Measurements from ENCODE around the gene DYNLT4. TPM values are rescaled to one million over a fixed set of nuclear protein-coding genes. Genes with fewer than 3 reads are reported as not detected.

The DYNLT4 gene
- total and polyA plus RNA-seq, 4 donors: 0.29 to 0.50 TPM; not detected in 2

- Histone ChIP-seq H3K4me1 (ENCODE audit: control insufficient read depth in 4 of 4, insufficient read depth in 4 of 4, low read length in 3 of 4) (peaks cover 4 to 25% (median 13%) of the 10 kb centered on the region in 4 donors), H3K36me3 (ENCODE audit: control insufficient read depth in 4 of 4, insufficient read depth in 3 of 4, low read depth in 1 of 4, low read length in 3 of 4) (peaks cover 5 to 29% (median 18%) of the 10 kb centered on the region in 4 donors), H3K4me3 (ENCODE audit: low read depth in 1 of 3, low read length in 3 of 3) (no peak overlapping the region), H3K9ac (ENCODE audit: low read depth in 1 of 2, low read length in 2 of 2) (no peak overlapping the region), H3K9me3 (ENCODE audit: control insufficient read depth in 4 of 4, low read length in 3 of 4) (no peaks in the 10 kb centered on the region), H3K27me3 (ENCODE audit: control insufficient read depth in 4 of 4, insufficient read depth in 4 of 4, low read length in 3 of 4) (no peaks in the 10 kb centered on the region), H3K27ac (ENCODE audit: low read depth in 1 of 2, low read length in 2 of 2) (no peak overlapping the region)
- DNase-seq (ENCODE audit: low spot score): no peak
- TF ChIP-seq TAF1 (conservative IDR thresholded peaks at IDR 0.05): no peak
- no peak for TF ChIP-seq HNF4A (conservative IDR thresholded peaks at IDR 0.05)
- TF ChIP-seq ZBTB33 (IDR thresholded peaks at IDR 0.05): no peak
- TF ChIP-seq REST (IDR thresholded peaks at IDR 0.05): no peak
- no peak for TF ChIP-seq YY1 (IDR thresholded peaks at IDR 0.05)
- no peak for TF ChIP-seq NR2F2 (IDR thresholded peaks at IDR 0.05)
- TF ChIP-seq HNF4G (IDR thresholded peaks at IDR 0.05): no peak
- TF ChIP-seq RAD21 (IDR thresholded peaks at IDR 0.05): no peak
- no peak for TF ChIP-seq GABPA (IDR thresholded peaks at IDR 0.05 in 1 of 2, conservative IDR thresholded peaks at IDR 0.05 in 1 of 2)
- TF ChIP-seq SP1 (IDR thresholded peaks at IDR 0.05): no peak
- TF ChIP-seq ATF3 (IDR thresholded peaks at IDR 0.05): no peak
- TF ChIP-seq JUND (IDR thresholded peaks at IDR 0.05): no peak
- no peak for TF ChIP-seq MAX (IDR thresholded peaks at IDR 0.05)
- no peak for TF ChIP-seq CTCF (IDR thresholded peaks at IDR 0.05; ENCODE audit: low read depth, low read length, missing input control)
- 97% methylated on average over 14 of the region's 14 CpGs for WGBS
These were observed 26.5 kb downstream of the DYNLT4 start for GRCh38 chr1:44780583-44781121.
